ENCODE data around the gene CHKA.
"Not testable (repeated sequence)": the region's sequence is repeated elsewhere in the genome, so short reads cannot be mapped to it uniquely, and the experiment has no call there.

CHKA gene

GRCh38 chr11:68115285-68115684 lies 5.9 kb downstream of the CHKA start:
- no peak for DNase-seq

- DNase-seq, result no peak
These were observed 7.2 kb downstream of the CHKA start for GRCh38 chr11:68113986-68114385.

GRCh38 chr11:68107689-68108088 lies 13.5 kb downstream of the CHKA start:
- DNase-seq, result no peak

- DNase-seq, result no peak
These were observed 14.8 kb downstream of the CHKA start for GRCh38 chr11:68106165-68106940.

- peak; percentile 41 for DNase-seq
These were observed 21.4 kb downstream of the CHKA start for GRCh38 chr11:68099474-68100405.

- no peak for DNase-seq
These were observed 22.1 kb downstream of the CHKA start for GRCh38 chr11:68099057-68099456.

- peak; percentile 68 for DNase-seq
These were observed 24.2 kb downstream of the CHKA start for GRCh38 chr11:68096962-68097361.

GRCh38 chr11:68093565-68093964 lies 27.6 kb downstream of the CHKA start:
- no peak for DNase-seq

DNA sequence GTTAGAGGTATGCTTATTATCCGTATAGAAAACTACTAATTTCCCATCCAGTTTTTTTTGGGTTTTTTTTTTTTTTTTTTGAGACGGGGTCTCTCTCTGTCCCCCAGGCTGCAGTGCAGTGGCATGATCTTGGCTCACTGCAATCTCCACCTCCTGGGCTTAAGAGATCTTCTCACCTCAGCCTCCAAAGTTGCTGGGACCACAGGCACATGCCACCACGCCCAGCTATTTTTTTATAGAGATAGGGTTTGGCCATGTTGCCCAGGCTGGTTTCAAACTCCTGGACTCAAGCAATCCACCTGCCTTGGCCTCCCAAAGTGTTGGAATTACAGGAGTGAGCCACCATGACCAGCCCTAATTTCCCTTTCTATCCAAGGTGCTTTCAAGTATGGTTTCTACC lies 28.2 kb downstream of the CHKA start:
- DNase-seq, result not testable (repeated sequence)

- DNase-seq, result peak; percentile 14
These were observed 28.8 kb downstream of the CHKA start for GRCh38 chr11:68092411-68092810.

DNA sequence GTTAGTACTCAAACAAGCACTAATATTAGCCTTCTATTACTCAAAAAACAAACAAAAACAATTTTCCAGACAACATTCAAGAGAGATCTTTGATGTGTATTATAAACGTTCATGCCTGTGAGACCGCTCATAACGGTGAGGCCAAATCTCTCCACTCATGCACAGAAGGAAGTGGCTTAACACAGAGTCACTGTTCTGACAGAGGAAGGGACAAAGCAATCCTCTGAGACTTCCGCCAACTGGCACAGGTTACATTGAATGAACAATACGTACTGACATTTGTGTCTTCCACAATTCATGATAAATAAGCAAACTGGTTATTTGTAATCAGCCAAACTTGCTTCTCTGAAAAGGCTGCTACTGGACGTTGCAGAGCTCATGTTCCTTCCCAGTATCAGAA lies 30.5 kb downstream of the CHKA start:
- DNase-seq, result no peak

DNA sequence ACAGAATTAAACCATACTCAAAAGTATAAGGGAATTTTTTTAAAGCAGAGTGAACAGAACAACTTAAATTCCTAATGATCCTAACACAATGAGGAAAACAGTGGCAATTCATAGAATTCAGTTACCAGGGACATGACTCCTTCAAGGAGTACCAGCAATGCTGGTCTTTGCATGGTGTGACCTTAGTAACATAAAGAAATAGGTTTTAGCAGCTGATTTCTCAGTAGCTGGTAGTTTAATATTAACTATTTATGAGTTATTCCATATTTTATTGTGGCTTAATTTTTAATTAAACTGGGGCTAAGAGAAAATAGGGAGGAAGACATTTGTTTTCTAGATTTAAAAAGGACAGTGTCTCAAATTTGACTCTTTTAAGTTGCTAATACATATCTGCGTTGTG lies 30.9 kb downstream of the CHKA start:
- DNase-seq, result no peak

- no peak for DNase-seq
These were observed 31.5 kb downstream of the CHKA start for GRCh38 chr11:68089679-68090078.

DNA sequence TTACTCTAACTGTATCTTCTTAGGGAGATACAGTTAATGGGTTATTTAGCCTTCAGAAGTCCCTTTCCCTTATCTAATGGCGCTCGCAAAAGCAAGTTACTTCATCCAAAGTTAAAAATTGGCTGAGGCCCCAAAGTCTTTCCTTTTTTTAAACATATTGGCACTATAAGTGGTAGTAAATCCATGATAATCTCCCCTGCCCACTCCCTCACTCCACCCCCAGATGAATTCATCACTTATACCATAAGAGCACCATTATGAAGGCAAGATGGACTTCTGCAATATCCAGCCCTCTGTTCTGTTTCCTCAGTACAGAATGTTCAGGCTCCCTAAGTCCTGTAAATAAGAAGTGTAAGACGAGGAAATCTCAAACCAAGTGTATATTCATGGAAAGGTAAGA lies 37.7 kb downstream of the CHKA start:
- DNase-seq, result no peak

DNA sequence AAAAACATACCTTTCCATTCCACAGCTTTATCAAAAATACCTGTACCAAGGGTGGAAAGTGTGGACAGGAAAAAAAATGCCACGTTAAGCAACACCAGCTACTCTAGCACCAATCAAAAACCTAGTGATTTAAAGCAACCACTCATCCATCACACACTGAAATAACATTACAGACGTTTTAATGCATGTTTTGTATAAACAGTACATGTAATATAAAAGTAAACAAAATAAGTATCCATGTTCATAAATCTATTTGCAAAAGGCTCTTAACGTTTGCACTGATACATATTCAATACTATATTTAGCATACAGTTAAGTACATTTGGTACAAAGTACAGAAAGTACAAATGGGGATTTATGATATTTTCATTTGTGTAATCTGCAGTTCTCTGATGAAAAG lies 38.7 kb downstream of the CHKA start:
- no peak for DNase-seq

DNA sequence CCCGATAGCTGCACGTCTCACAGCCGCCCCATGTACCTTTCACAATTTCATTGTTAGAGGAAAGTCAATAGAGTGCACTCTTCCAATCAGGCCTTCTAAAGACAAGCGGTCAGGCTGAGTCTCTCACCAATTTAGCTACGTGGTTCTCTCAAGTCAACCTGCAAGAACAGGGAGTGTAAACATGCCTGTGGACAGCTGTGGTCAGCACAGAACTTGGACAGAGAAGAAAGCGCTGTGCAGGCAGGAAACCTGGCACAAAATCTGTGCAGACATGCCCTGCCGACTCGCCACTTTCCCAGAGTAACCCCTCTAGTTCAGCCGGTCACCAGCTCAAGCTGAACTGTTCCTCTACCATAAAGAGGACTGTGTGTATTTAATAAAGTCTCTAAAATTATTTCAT lies 39.5 kb downstream of the CHKA start:
- no peak for DNase-seq

DNA sequence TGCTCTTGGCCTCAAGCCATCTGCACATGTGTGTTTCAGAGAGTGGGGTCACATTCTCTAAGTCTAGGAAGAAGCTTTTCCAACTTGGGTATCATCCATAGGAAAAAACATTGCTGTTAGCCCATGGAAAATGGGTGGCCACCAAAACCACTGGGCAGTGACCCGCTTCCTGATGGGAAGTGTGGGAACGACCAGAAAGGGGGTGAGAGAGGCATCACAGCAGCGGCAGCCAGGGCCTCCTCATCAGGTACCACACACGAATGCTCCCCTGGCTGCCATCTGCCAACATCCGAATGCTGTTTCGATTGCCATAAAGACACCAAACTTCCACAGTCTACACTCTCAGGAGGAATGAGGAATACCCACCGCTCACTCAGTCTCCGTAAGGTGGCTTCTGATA lies 40.3 kb downstream of the CHKA start:
- DNase-seq, result no peak

- no peak for DNase-seq
These were observed 43.3 kb downstream of the CHKA start for GRCh38 chr11:68077617-68078582.

- peak; percentile 12 for DNase-seq
These were observed 44.7 kb downstream of the CHKA start for GRCh38 chr11:68076371-68077042.

DNA sequence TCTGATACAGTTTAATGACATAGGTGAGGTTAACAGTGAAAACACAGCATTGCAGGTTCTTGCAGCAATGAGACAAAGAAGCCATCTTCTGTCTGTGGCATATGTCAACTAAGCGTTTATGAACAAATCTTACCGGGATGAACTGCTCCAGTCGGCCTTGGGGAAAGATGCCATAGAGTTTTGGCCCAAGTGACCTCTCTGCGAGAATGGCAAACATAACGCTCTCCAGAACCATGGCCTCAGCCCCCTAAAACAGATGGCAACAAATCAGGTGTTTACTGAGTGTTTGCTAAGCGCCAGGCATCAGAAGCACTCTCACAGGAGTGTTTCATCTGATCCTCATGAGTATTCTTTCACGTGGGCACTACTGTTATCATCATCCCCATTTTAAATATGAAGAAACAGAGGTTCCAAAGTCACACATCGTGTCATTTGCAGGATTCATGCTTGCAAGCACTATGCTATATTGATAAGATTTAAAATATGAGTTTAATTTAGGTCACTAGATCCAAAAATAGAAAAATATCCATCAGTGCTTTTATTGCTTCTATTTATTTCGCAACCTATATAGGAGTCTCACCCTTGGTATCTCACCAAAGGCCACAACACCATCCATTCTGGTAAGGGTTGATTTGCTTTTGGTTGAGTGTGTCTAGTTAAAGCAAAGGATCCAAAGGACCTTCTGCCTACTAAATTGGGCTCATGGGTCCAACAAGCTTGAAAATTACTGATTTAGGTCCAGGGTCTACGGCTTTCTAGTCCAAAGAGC lies 46.4 kb downstream of the CHKA start:
- no peak for DNase-seq

DNA sequence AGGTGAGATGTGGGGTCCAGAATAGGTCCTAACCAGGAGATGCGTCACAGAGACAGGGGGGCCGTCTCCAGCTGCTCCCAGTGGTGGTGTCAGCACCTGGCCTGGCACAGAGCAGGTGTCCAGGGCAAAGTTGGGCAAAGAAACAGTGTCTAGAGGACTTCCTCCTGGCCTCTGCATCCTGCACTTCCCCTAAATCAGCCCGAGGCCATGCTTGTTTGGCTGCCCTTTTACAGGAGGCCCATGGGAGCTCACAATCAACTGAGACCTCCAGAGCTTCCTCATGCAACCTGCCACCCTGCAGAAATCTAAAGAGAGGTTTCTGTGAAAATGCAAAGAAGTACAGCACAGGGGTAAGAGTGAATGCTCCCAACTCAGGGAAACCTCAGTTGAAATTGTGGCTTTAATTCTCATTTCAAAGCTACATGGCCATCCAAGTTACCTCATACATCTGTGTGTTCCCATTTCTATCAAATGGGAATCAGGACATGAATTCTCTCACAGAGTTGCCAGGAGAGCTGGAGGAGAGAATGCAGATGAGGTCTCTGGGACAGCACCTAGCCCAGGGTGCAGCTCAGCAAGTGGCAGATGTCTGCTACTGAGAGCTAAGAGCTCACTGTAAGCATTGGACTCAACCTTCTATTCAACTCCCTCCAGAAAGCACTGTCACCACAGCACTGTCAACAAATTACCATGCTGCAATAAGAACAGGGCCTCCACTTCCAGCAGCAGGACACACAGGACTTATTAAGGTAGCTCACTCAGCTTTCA lies 49.7 kb downstream of the CHKA start:
- DNase-seq, result no peak

Data from NCI-H82 (cell line).